Measurements from ENCODE around the gene ZNF366.
A peak's percentile ranks its signal among the peaks of the same experiment; 100 is the strongest.

The ZNF366 gene

GRCh38 chr5:72507231-72507906 lies at the start of gene ZNF366:
Gene ZNF366 (minus strand): TSS chr5:72507410. CDS start chr5:72461496, 45,914 bp downstream.
- TF ChIP-seq CTCF (IDR thresholded peaks at IDR 0.05; ENCODE audit: low read depth, low read length) = no peak
- no peak within 1 kb of the TSS for H3K4me3 ChIP-seq (ENCODE audit: low read depth, low read length)

- no peak for TF ChIP-seq CTCF (IDR thresholded peaks at IDR 0.05; ENCODE audit: low read depth, low read length)
- peak overlapping the region; percentile 20 for H3K4me3 ChIP-seq (ENCODE audit: low read depth, low read length)
These were observed 49.3 kb upstream of the ZNF366 start for GRCh38 chr5:72556351-72557166.

- TF ChIP-seq CTCF (IDR thresholded peaks at IDR 0.05; ENCODE audit: low read depth, low read length) = no peak
- no peak overlapping the region for H3K4me3 ChIP-seq (ENCODE audit: low read depth, low read length)
These were observed 48.7 kb upstream of the ZNF366 start for GRCh38 chr5:72555871-72556270.

GRCh38 chr5:72554897-72555296 lies 47.7 kb upstream of the ZNF366 start:
- no peak overlapping the region for H3K4me3 ChIP-seq (ENCODE audit: low read depth, low read length)
- TF ChIP-seq CTCF (IDR thresholded peaks at IDR 0.05; ENCODE audit: low read depth, low read length) = no peak

GRCh38 chr5:72552041-72552557 lies 44.9 kb upstream of the ZNF366 start:
- no peak for TF ChIP-seq CTCF (IDR thresholded peaks at IDR 0.05; ENCODE audit: low read depth, low read length)
- H3K4me3 ChIP-seq (ENCODE audit: low read depth, low read length) = no peak overlapping the region

GRCh38 chr5:72550595-72550994 lies 43.4 kb upstream of the ZNF366 start:
- H3K4me3 ChIP-seq (ENCODE audit: low read depth, low read length) = no peak overlapping the region
- TF ChIP-seq CTCF (IDR thresholded peaks at IDR 0.05; ENCODE audit: low read depth, low read length) = no peak

GRCh38 chr5:72543811-72544210 lies 36.6 kb upstream of the ZNF366 start:
- no peak for TF ChIP-seq CTCF (IDR thresholded peaks at IDR 0.05; ENCODE audit: low read depth, low read length)
- no peak overlapping the region for H3K4me3 ChIP-seq (ENCODE audit: low read depth, low read length)

All from WI38 (cell line).